Measurements from ENCODE around the gene ADM2. TPM values are rescaled to one million over a fixed set of nuclear protein-coding genes. Genes with fewer than 3 reads are reported as not detected.

The ADM2 gene
- total RNA-seq, 1 experiment from 2014 or later = 11.9 TPM

- no peak overlapping the region for H3K27ac ChIP-seq (ENCODE audit: insufficient read length, low read depth, low read length)
- Mint-ChIP-seq H3K4me1 (peaks cover 9 to 13% of the 10 kb centered on the region in 2 experiments), H3K27me3 (ENCODE audit: low read depth) (peaks cover 74% of the 10 kb centered on the region)
Measured at GRCh38 chr22:50535113-50535512, 53.8 kb downstream of the ADM2 start.

More at GRCh38 chr22:50535113-50535512, 53.8 kb downstream of the ADM2 start:
- no peak overlapping the region for H2BK120ac ChIP-seq (ENCODE audit: low read depth, low read length, poor library complexity, severe bottlenecking)
- no peak overlapping the region for H4K8ac ChIP-seq (replicated peaks; ENCODE audit: insufficient read length, low read depth, low read length)
- H3K36me3 Mint-ChIP-seq (ENCODE audit: insufficient read depth in 1 of 3, low read depth in 3 of 3) = no peaks in the 10 kb centered on the region
- H3K9me3 Mint-ChIP-seq = no peaks in the 10 kb centered on the region
- H3K4me1 ChIP-seq (ENCODE audit: insufficient read depth, low read length) = no peaks in the 10 kb centered on the region
- DNase-seq = no peak
- no peak overlapping the region for H2AK5ac ChIP-seq (ENCODE audit: insufficient read length, low read length)
- H3K27me3 ChIP-seq (ENCODE audit: insufficient read depth, low read length) = peaks cover 17% of the 10 kb centered on the region; the same call in 1 of the 2 replicates
- no peak overlapping the region for H3K4me2 ChIP-seq (ENCODE audit: insufficient read depth, insufficient read length, low read length)
- no peaks in the 10 kb centered on the region for H4K20me1 ChIP-seq (ENCODE audit: control insufficient read depth, insufficient read depth, insufficient read length)
- no peaks in the 10 kb centered on the region for H3K9me3 ChIP-seq (ENCODE audit: control insufficient read depth, low read depth, low read length)
- no peak overlapping the region for H2BK15ac ChIP-seq (ENCODE audit: low read depth, low read length)
- no peaks in the 10 kb centered on the region for H3K79me1 ChIP-seq (ENCODE audit: insufficient read depth, low read depth, low read length, poor library complexity, severe bottlenecking)
- WGBS (ENCODE audit: extremely low coverage, insufficient read length, low lambda C conversion rate) = no CpG with 5 or more reads among the region's 8 CpGs
- H2AFZ ChIP-seq (ENCODE audit: low read length) = no peak overlapping the region
- no peak overlapping the region for H3K23ac ChIP-seq (ENCODE audit: insufficient read length, low read depth, low read length)
- H3K4me3 Mint-ChIP-seq = no peak overlapping the region
- H4K91ac ChIP-seq (ENCODE audit: insufficient read length, low read depth, low read length) = no peak overlapping the region
- no peak for TF ChIP-seq CTCF (conservative IDR thresholded peaks at IDR 0.05)
- no peak overlapping the region for H4K5ac ChIP-seq (ENCODE audit: insufficient read length, low read depth, low read length)
- H3K9ac ChIP-seq (ENCODE audit: extremely low read depth, insufficient read length, low read length) = no peak overlapping the region
- H3K18ac ChIP-seq (ENCODE audit: insufficient read length, low read depth, low read length) = no peak overlapping the region
- no peak overlapping the region for H3T11ph ChIP-seq (ENCODE audit: low read length)
- no peak overlapping the region for H3K27ac Mint-ChIP-seq
- no peaks in the 10 kb centered on the region for H3K79me2 ChIP-seq (ENCODE audit: insufficient read depth, low read length)
- H3K23me2 ChIP-seq (ENCODE audit: insufficient read length, low read depth, low read length, poor library complexity, severe bottlenecking) = peaks cover 18% of the 10 kb centered on the region
- no peak overlapping the region for H3K4ac ChIP-seq (ENCODE audit: low read depth, low read length)
- H2BK5ac ChIP-seq (ENCODE audit: insufficient read length, low read length) = no peak overlapping the region
- H3K14ac ChIP-seq (ENCODE audit: insufficient read depth, low read length) = no peak overlapping the region
- no peak overlapping the region for H2BK12ac ChIP-seq (ENCODE audit: insufficient read length, low read depth, low read length)
- no peak overlapping the region for H3K56ac ChIP-seq (ENCODE audit: insufficient read length, low read depth, low read length)
- H2BK20ac ChIP-seq (ENCODE audit: low read depth, low read length, poor library complexity, severe bottlenecking) = no peak overlapping the region

Other genes starting within 250 kb of the ADM2 start
- gene TUBGCP6, start 236.5 kb upstream of the ADM2 start, total RNA-seq (2021) = 28.4 and 29.0 TPM in 2 replicates
- gene HDAC10, start 230.3 kb upstream of the ADM2 start, total RNA-seq (2021) = 41.1 and 45.0 TPM in 2 replicates
- 31.3 and 32.3 TPM in 2 replicates for gene MAPK12, start 219.9 kb upstream of the ADM2 start, total RNA-seq (2021)
- 1.5 and 2.1 TPM in 2 replicates for gene MAPK11, start 211.2 kb upstream of the ADM2 start, total RNA-seq (2021)
- 84.4 and 87.6 TPM in 2 replicates for gene PLXNB2, start 173.9 kb upstream of the ADM2 start, total RNA-seq (2021)
- gene DENND6B, start 154.5 kb upstream of the ADM2 start, total RNA-seq (2021) = 1.0 and 1.5 TPM in 2 replicates
- 41.2 and 42.6 TPM in 2 replicates for gene PPP6R2, start 138.2 kb upstream of the ADM2 start, total RNA-seq (2021)
- gene SBF1, start 6.5 kb upstream of the ADM2 start, total RNA-seq (2021) = 69.8 and 72.0 TPM in 2 replicates
- 1.4 and 1.5 TPM in 2 replicates for gene MIOX, start 5.3 kb downstream of the ADM2 start, total RNA-seq (2021)
- 43.6 and 46.0 TPM in 2 replicates for gene LMF2, start 26.2 kb downstream of the ADM2 start, total RNA-seq (2021)
- 76.2 and 78.1 TPM in 2 replicates for gene NCAPH2, start 26.7 kb downstream of the ADM2 start, total RNA-seq (2021)
- gene SCO2, start 44.1 kb downstream of the ADM2 start, total RNA-seq (2021) = 3.3 and 3.4 TPM in 2 replicates
- gene TYMP, start 48.5 kb downstream of the ADM2 start, total RNA-seq (2021) = 0.61 and 1.0 TPM in 2 replicates
- gene KLHDC7B, start 64.4 kb downstream of the ADM2 start, total RNA-seq (2021) = not detected in 2 replicates
- gene SYCE3, start 81.4 kb downstream of the ADM2 start, total RNA-seq (2021) = 0.85 and 0.97 TPM in 2 replicates
- 65.7 and 68.3 TPM in 2 replicates for gene CPT1B, start 96.9 kb downstream of the ADM2 start, total RNA-seq (2021)
- 64.1 and 64.9 TPM in 2 replicates for gene CHKB, start 101.3 kb downstream of the ADM2 start, total RNA-seq (2021)
- 5.7 and 5.9 TPM in 2 replicates for gene MAPK8IP2, start 119.2 kb downstream of the ADM2 start, total RNA-seq (2021)
- gene ARSA, start 146.6 kb downstream of the ADM2 start, total RNA-seq (2021) = 10.3 and 11.0 TPM in 2 replicates
- gene SHANK3, start 191.3 kb downstream of the ADM2 start, total RNA-seq (2021) = 8.4 and 8.7 TPM in 2 replicates